ENCODE measurements around the gene ST13.
"Not testable (repeated sequence)": the region's sequence is repeated elsewhere in the genome, so short reads cannot be mapped to it uniquely, and the experiment has no call there.

Gene ST13

GRCh38 chr22:40826984-40827741 lies 29.3 kb downstream of the ST13 start:
- TF ChIP-seq EZH2phosphoT487 (IDR thresholded peaks at IDR 0.05; ENCODE audit: low read depth) (no peak), CTCF (IDR thresholded peaks at IDR 0.05; ENCODE audit: low read depth, low read length) (no peak)
- Histone ChIP-seq H3K27ac (ENCODE audit: low read length) (no peak overlapping the region), H3K79me2 (ENCODE audit: low read length) (no peaks in the 10 kb centered on the region), H3K4me3 (ENCODE audit: low read length) (no peak overlapping the region), H3K9me3 (ENCODE audit: insufficient read depth, low read length) (no peaks in the 10 kb centered on the region), H3K27me3 (ENCODE audit: low read depth, low read length) (no peaks in the 10 kb centered on the region), H4K20me1 (ENCODE audit: insufficient read depth, low read length) (no peaks in the 10 kb centered on the region), H2AFZ (ENCODE audit: low read depth, low read length) (no peak overlapping the region), H3K36me3 (replicated peaks; ENCODE audit: low read depth, low read length) (peaks cover 41% of the 10 kb centered on the region), H3K4me2 (ENCODE audit: low read length) (no peak overlapping the region), H3K4me1 (ENCODE audit: low read length) (peaks cover 13% of the 10 kb centered on the region), H3K9ac (ENCODE audit: low read length) (no peak overlapping the region)

GRCh38 chr22:40826292-40826691 lies 30.1 kb downstream of the ST13 start:
- not testable (repeated sequence) for H3K4me2 ChIP-seq (ENCODE audit: low read length); H3K4me3 ChIP-seq (ENCODE audit: low read length); H3K9ac ChIP-seq (ENCODE audit: low read length); H3K9me3 ChIP-seq (ENCODE audit: insufficient read depth, low read length); H4K20me1 ChIP-seq (ENCODE audit: insufficient read depth, low read length); H3K27ac ChIP-seq (ENCODE audit: low read length); H2AFZ ChIP-seq (ENCODE audit: low read depth, low read length); H3K27me3 ChIP-seq (ENCODE audit: low read depth, low read length); H3K79me2 ChIP-seq (ENCODE audit: low read length)
- peaks cover 13% of the 10 kb centered on the region for H3K4me1 ChIP-seq (ENCODE audit: low read length)
- H3K36me3 ChIP-seq (replicated peaks; ENCODE audit: low read depth, low read length): peaks cover 36% of the 10 kb centered on the region

- peaks cover 7% of the 10 kb centered on the region for H3K79me2 ChIP-seq (ENCODE audit: low read length)
- no peak overlapping the region for H2AFZ ChIP-seq (ENCODE audit: low read depth, low read length)
- peak overlapping the region; percentile 11; the same call in 1 of the 2 replicates for H3K4me2 ChIP-seq (ENCODE audit: low read length)
- no peak overlapping the region for H3K4me3 ChIP-seq (ENCODE audit: low read length)
- H3K4me1 ChIP-seq (ENCODE audit: low read length): peaks cover 20% of the 10 kb centered on the region
- H3K36me3 ChIP-seq (replicated peaks; ENCODE audit: low read depth, low read length): peaks cover 14% of the 10 kb centered on the region
- H3K27ac ChIP-seq (ENCODE audit: low read length): peak overlapping the region; percentile 46
- TF ChIP-seq EZH2phosphoT487 (IDR thresholded peaks at IDR 0.05; ENCODE audit: low read depth) (no peak), CTCF (IDR thresholded peaks at IDR 0.05; ENCODE audit: low read depth, low read length) (no peak)
- H3K9me3 ChIP-seq (ENCODE audit: insufficient read depth, low read length): no peaks in the 10 kb centered on the region
- H4K20me1 ChIP-seq (ENCODE audit: insufficient read depth, low read length): no peaks in the 10 kb centered on the region
- no peaks in the 10 kb centered on the region for H3K27me3 ChIP-seq (ENCODE audit: low read depth, low read length)
- H3K9ac ChIP-seq (ENCODE audit: low read length): no peak overlapping the region
These were observed 33.0 kb downstream of the ST13 start for GRCh38 chr22:40823426-40823825.

- peak overlapping the region; percentile 99 for H3K4me3 ChIP-seq (ENCODE audit: low read length)
- H3K9ac ChIP-seq (ENCODE audit: low read length): peak overlapping the region; percentile 74
- H3K27ac ChIP-seq (ENCODE audit: low read length): peak overlapping the region; percentile 33
- no peaks in the 10 kb centered on the region for H3K27me3 ChIP-seq (ENCODE audit: low read depth, low read length)
- peaks cover 36% of the 10 kb centered on the region for H3K4me1 ChIP-seq (ENCODE audit: low read length)
- H3K79me2 ChIP-seq (ENCODE audit: low read length): peaks cover 44% of the 10 kb centered on the region
- TF ChIP-seq EZH2phosphoT487 (IDR thresholded peaks at IDR 0.05; ENCODE audit: low read depth) (no peak), CTCF (IDR thresholded peaks at IDR 0.05; ENCODE audit: low read depth, low read length) (no peak)
- H3K36me3 ChIP-seq (replicated peaks; ENCODE audit: low read depth, low read length): peaks cover 18% of the 10 kb centered on the region
- no peaks in the 10 kb centered on the region for H3K9me3 ChIP-seq (ENCODE audit: insufficient read depth, low read length)
- H3K4me2 ChIP-seq (ENCODE audit: low read length): peak overlapping the region; percentile 89
- H2AFZ ChIP-seq (ENCODE audit: low read depth, low read length): peak overlapping the region; percentile 91
- H4K20me1 ChIP-seq (ENCODE audit: insufficient read depth, low read length): no peaks in the 10 kb centered on the region
These were observed 36.8 kb downstream of the ST13 start for GRCh38 chr22:40819599-40820140.
